GM12864 (cell line): ENCODE results near the gene DGKI.

ENCODE experiments used
- DNase-seq: peaks from one replicate; pipeline ENCODE4 v3.0.0-alpha.2; 2011; ENCODE audit warnings: low read depth
- H3K4me3 ChIP-seq: 2 replicates; pipeline ENCODE4 v1.5.1; 2011; ENCODE audit warnings: mild to moderate bottlenecking, low read depth, low read length, control low read depth
- TF ChIP-seq, protein P1 (sequence below): IDR thresholded peaks from 2 replicates; pipeline ENCODE4 v1.5.1; 2011; ENCODE audit warnings: low read depth, mild to moderate bottlenecking, moderate library complexity, low read length, control low read depth, inconsistent platforms; ENCODE audit errors: missing control alignments

DGKI gene

DNA sequence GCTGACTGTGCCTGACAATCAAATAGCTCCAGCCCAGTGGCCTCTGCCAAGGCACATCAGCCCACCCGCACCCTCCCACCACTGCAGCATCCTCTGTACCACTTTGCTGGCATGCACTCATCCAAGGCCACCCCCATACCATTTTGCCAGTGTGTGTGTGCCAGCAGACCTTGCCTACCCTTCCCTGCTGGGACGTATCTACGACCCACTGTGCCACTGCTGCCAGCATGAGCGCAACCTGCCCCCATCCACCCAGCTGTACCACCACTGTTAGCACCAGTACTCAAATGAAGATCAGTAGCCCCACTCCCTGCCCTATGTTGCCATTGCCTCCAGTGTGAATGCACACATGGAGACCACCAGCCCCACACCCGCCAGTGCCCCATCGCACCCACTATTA is 353.9 kb downstream of the DGKI start:
- no peak overlapping the region for H3K4me3 ChIP-seq
- DNase-seq, result no peak
- TF ChIP-seq, protein P1, sequence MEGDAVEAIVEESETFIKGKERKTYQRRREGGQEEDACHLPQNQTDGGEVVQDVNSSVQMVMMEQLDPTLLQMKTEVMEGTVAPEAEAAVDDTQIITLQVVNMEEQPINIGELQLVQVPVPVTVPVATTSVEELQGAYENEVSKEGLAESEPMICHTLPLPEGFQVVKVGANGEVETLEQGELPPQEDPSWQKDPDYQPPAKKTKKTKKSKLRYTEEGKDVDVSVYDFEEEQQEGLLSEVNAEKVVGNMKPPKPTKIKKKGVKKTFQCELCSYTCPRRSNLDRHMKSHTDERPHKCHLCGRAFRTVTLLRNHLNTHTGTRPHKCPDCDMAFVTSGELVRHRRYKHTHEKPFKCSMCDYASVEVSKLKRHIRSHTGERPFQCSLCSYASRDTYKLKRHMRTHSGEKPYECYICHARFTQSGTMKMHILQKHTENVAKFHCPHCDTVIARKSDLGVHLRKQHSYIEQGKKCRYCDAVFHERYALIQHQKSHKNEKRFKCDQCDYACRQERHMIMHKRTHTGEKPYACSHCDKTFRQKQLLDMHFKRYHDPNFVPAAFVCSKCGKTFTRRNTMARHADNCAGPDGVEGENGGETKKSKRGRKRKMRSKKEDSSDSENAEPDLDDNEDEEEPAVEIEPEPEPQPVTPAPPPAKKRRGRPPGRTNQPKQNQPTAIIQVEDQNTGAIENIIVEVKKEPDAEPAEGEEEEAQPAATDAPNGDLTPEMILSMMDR, result no peak

DNA sequence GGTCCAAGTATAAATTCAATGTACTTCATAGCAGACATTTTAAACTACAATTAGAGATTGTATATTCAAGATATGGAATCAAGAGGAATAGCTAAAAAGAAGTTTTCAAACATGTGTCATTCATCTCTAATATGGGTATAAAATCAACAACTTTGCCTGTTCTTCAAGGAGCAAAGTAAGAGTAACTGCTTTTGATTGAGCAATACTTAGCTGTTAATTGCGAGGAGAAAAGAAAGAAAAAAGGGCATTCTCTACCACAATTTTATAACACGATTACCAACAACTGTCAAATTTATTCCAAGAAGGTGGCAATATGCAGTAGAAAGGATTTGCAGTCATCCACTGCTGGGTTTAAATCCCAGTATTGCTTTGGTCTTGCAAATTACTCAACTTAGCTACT is 356.9 kb downstream of the DGKI start:
- TF ChIP-seq, protein P1, result no peak
- no peak for DNase-seq
- H3K4me3 ChIP-seq, result no peak overlapping the region

DNA sequence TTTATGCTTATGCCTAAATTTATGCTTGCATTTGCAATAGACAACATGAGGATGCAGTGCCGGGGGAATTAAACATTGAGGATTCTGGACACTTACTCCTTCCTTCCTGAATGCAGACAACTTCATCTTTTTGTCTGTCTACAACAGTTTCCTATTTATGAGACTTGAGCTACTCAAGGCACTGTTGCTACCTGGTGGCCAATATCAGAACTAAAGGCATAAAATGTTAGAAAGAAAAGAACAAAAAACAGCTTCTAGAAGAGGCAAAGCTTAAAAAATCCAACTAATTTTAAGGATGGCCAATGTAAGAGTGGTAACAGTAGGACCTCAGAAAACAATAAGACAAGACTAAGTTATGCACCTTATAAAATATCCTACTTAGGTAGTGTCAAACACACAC is 358.7 kb downstream of the DGKI start:
- no peak for DNase-seq
- TF ChIP-seq, protein P1, result no peak
- H3K4me3 ChIP-seq, result no peak overlapping the region

DNA sequence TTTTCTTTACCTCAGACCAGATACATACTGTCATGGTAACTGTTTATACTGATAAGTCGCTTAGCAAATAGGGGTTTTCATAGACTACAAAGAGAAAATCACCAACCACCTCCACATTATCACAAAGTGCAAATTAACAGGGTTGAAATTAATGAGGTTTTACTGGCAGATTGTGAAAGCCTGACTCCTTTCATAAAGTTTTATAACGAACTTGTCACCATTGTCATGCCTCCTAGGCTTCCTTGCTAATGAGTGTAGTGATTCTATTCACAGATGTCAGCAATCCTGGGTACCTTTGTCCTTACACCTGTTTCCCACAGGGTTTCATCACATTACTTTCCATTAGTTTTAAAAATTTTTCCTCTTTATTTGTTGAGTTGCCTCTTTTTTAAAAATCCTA is 361.0 kb downstream of the DGKI start:
- no peak overlapping the region for H3K4me3 ChIP-seq
- no peak for DNase-seq
- TF ChIP-seq, protein P1, result no peak

DNA sequence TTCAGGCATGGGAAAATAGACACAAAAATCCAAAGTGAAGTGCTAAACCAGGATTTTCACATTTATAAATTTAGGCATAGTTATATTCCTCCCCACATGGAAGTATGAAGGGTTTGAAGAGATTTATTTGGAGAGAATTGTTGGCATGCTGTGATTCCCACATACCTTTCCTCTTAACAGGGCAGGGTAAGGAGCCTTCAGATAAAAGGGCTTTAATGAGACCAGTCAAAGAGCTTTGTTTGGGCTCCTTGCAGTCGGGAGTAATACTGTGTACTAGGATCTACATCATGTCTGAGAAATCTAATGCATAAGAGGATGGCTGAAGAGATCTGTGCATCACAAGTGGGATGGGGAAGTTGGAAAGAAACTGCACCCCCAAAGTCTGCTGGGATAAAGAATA is 362.4 kb downstream of the DGKI start:
- DNase-seq, result no peak
- H3K4me3 ChIP-seq, result no peak overlapping the region
- TF ChIP-seq, protein P1, result no peak

DNA sequence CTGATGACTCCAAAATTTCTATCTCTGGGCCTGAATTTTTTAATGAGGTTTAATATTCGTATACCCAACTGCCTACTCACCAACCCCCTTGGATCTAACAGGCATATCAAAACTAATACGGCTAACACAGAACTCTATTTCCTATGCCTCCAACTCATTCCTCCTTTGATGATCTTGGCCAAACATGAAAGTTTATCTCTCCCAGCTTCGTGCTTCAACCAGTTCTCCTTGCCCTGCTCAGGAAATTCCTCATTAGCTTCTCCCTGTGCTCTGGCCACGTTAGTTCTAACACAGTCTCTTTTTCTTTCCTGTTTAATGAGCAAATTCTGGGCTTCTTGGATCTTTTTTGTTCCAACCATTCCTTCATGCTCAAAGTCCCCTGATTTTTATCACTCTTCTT is 364.3 kb downstream of the DGKI start:
- DNase-seq, result no peak
- TF ChIP-seq, protein P1, result no peak
- H3K4me3 ChIP-seq, result no peak overlapping the region

DNA sequence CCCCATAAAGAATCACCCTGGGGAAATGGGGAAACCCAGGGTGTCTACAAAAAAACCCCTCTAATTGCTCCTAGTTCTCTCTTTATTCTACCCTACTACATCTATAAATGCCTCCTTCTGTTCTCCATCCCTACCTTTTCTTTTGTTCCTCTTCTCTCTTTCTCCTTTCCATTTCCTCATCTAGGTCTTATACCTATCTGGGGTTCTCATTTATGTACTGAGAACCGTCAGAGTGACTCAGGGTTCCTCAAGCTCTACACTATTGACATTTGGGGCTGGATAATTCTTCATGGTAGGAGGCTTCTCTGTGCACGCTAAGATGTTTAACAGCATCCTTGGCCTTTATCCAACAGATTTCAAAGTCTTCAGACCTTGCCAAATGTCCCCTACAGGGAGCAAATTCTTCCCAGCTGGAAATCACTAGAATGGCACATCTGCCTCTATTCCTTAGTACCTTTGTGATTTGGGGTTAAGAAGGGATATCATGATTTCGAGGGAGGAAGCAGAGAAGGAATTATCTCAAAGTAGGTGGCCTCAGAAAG is 365.9 kb downstream of the DGKI start:
- H3K4me3 ChIP-seq, result no peak overlapping the region
- no peak for DNase-seq
- TF ChIP-seq, protein P1, result no peak
